ENCODE measurements around the gene TNPO1.

DNA sequence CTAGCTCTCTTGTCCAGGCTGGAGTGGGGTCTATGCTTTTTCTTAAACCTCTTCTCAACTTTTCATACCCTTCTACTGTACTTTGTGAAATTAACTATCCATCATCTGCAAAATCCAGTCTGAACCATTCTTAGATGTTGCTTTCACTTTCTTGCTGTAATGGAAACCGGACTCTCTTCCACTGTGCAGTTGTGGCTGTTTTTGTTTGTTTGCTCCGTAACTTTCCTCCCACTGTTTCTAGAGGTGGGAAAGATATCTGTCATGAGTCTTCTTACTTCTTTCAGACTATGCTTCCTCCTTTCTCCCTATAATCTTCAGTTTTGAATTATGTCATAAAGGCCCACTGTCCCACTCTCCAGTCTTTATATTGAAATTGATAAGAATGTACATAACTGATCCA is 6.5 kb downstream of the TNPO1 start:
- TF ChIP-seq CTCF (IDR thresholded peaks at IDR 0.05) (no peak), POLR2A (IDR thresholded peaks at IDR 0.05) (no peak)

Measured in adrenal gland (tissue), 5 donors.